ENCODE results near the gene CHAT. TPM values are rescaled to one million over a fixed set of nuclear protein-coding genes. Genes with fewer than 3 reads are reported as not detected.

The CHAT gene
- total and polyA plus RNA-seq, 2 donors (not counting 3 experiments of a cell fraction or from before 2014, with no cell fraction given) = not detected

GRCh38 chr10:49620286-49620810, 6.5 kb downstream of the CHAT start:
- Histone ChIP-seq H3K27me3 (ENCODE audit: control insufficient read depth in 2 of 2, insufficient read depth in 2 of 2, low read length in 2 of 2) (peaks cover 12% of the 10 kb centered on the region in 2 experiments), H3K9ac (replicated peaks; ENCODE audit: extremely low read depth, insufficient read depth, low read length) (no peak overlapping the region), H3K9me3 (replicated peaks; ENCODE audit: control insufficient read depth, insufficient read depth, low read length) (no peaks in the 10 kb centered on the region), H3K27ac (ENCODE audit: insufficient read depth, low read depth, low read length) (no peak overlapping the region), H3K79me2 (ENCODE audit: control insufficient read depth, insufficient read depth, low read length) (no peaks in the 10 kb centered on the region), H3K9me1 (replicated peaks; ENCODE audit: control insufficient read depth, extremely low read depth, insufficient read depth, low read length) (no peaks in the 10 kb centered on the region), H3K4me1 (ENCODE audit: control insufficient read depth, extremely low read depth, insufficient read depth, low read length) (no peaks in the 10 kb centered on the region), H3K4me3 (replicated peaks in 1 of 3; ENCODE audit: insufficient read depth in 1 of 3, low read depth in 1 of 3, low read length in 3 of 3) (no peak overlapping the region), H3K4me2 (ENCODE audit: insufficient read depth, low read length) (no peak overlapping the region), H3K36me3 (ENCODE audit: control insufficient read depth in 2 of 2, extremely low read depth in 1 of 2, insufficient read depth in 2 of 2, low read length in 2 of 2) (no peaks in the 10 kb centered on the region), H2AFZ (ENCODE audit: low read depth, low read length) (no peak overlapping the region), H4K20me1 (replicated peaks; ENCODE audit: control insufficient read depth, extremely low read depth, insufficient read depth, low read length) (no peaks in the 10 kb centered on the region)
- intact Hi-C loops (cut with micrococcal nuclease) = no loop called here
- dilution Hi-C loops (cut with MboI; ENCODE audit: extremely low pct_ligation_motif_present, low sequenced_read_pairs) = no loop called here
- no peak for TF ChIP-seq POLR2A (IDR thresholded peaks at IDR 0.05; ENCODE audit: low read depth, low read length)
- no peak for TF ChIP-seq MYC (IDR thresholded peaks at IDR 0.05; ENCODE audit: low read depth, low read length)
- TF ChIP-seq MAX (IDR thresholded peaks at IDR 0.05; ENCODE audit: insufficient read depth, insufficient read length) = no peak
- no peak for TF ChIP-seq EZH2 (IDR thresholded peaks at IDR 0.05; ENCODE audit: borderline replicate concordance, low read depth, low read length, severe bottlenecking)
- no peak for TF ChIP-seq CTCF (IDR thresholded peaks at IDR 0.05; ENCODE audit: extremely low read depth in 1 of 2, insufficient read depth in 1 of 2, low read depth in 1 of 2, low read length in 2 of 2)
- no peak for TF ChIP-seq GATA2 (IDR thresholded peaks at IDR 0.05; ENCODE audit: insufficient read depth, insufficient read length, low read depth, low read length)
- TF ChIP-seq JUN (IDR thresholded peaks at IDR 0.05; ENCODE audit: borderline replicate concordance, insufficient read depth, insufficient read length, low read depth) = no peak
- TF ChIP-seq POLR2AphosphoS5 (IDR thresholded peaks at IDR 0.05; ENCODE audit: insufficient read depth, low read depth, low read length) = no peak
- TF ChIP-seq FOS (IDR thresholded peaks at IDR 0.05; ENCODE audit: borderline replicate concordance, insufficient read depth, low read length) = no peak
- ChIA-PET CTCF (no interaction called here), POLR2A (interaction anchor here (0.6 kb wide), 1 partner anchor 425 kb away, joined by 5 read pairs; no protein-coding TSS in a partner anchor)
- no TSS peak for BruUV-seq (replicated peaks)
- DNase-seq (ENCODE audit: low read depth, low spot score) = no peak
- no peak for FAIRE-seq
